GM19240 (cell line): ENCODE measurements around the gene ITPR1.

Experiments
- DNase-seq: peaks from one replicate; pipeline ENCODE4 v3.0.0; 2011; ENCODE audit warnings: low spot score; ENCODE audit not compliant: insufficient read length

ITPR1 gene

GRCh38 chr3:4823986-4824925 is 331.1 kb downstream of the ITPR1 start:
- no peak for DNase-seq

DNA sequence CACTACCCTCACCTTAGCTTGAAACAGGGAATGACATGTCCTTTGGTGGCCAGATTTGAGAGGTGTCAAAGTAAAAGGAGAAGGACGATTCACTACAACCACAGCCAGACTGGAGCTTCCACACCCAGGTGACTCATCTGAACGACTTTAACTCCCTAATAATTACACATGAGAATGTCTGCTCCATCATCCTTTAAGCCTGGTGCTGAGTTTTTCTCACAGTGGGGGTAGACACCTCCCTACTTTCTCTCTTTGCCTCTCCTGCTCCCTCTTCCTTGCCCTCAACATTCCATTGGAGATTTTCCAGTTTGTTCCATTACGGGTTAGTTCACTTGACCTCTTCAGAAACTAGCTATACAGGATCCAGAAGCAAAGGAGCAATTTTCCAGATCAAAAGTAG is 331.8 kb downstream of the ITPR1 start:
- DNase-seq = no peak

DNA sequence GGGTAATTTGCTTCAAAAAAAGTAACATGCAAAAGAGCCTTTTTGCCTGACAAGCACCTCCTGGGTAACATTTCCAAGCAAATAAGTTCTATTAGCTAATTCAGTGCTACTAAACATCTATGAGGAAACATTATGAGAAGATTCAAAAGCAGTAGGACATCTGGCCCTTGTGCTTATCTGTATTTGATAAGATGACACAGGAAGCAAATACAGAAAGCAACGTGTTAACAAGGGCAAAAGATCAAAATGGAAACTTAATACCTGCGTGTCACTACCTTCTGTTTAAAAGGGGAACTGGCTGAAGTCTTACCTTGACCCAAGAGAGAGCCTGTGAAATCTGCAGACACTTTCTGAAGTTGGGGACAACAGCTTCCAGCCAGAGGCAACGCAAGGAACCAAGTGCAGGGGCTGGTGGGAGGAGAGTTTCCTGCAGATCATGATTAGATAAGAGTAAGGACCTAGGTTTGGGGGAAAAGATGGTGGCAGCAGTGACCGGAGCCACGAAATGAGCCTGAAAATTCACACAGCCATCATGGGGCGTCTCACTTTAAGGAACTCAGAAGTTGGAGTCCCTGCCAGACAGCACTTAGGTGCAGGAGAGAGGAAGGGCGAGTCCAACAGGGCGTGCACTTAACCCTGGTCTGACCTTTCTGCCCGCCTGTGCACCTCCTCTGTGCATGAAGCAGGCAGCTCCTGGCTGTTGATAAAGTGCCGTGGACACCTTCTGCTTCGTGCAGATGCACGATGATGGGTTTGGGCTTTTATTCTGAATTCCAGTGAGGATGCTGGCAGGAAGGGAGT is 332.5 kb downstream of the ITPR1 start:
- DNase-seq = no peak

DNA sequence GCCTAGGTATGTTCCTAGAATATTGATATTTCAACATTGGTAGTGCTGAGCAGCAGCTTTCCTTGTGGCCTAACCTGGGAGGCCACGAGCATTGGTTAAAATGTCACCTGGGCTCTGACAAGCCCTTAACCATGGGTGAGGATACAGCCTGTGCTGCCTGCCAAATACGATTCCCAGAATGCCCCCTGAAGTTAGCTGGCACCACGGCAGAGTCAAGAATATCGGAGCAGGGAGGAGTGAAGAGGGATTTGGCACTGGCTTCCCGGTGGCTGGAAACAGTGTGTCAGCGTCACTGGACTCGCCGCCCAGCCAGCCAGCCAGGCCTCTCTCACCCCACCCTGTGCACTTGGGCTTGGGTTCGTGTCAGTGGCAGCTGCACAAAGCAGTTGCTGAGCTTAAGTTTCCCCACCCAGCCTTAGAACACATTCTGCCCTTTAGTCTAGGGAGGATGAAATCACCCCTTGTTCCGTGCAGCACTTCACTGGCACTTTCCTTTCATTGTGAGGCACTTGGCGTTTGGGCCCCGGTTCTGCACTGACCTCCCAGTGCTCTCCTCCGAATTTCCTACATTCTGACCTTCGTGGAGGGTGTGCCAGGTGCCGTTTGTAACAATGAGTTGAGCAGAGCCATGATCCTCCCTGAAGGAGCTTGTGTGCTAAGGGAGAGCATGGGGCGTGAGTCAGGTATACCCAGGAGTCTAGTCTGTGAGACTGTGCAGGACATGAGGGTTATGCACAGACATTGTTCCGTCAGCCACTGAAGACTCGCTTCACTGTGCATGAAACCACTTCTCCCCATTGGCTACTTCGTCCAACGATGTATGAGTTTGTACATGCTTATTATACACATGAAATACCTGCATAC is 333.3 kb downstream of the ITPR1 start:
- no peak for DNase-seq

DNA sequence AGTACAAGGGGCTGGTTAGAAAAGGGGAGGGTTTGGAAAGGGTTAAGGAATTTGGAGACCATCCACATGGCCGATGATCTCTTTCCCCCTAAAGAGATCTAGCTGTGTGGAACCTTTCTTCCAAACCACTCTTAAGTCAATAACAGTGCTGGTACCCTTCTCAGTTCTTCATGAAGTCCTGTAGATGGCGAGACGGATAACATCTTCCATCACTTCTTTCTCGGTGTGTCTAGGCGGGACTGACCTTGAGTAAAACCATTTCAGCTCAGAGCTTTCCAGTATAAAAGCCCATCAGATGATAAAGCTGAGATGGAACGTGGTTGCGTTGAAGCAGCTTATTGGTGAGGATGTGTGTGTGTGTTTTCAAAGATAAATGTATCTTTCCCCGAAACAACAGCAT is 334.6 kb downstream of the ITPR1 start:
- no peak for DNase-seq

- no peak for DNase-seq
Measured at GRCh38 chr3:4828279-4829030, 335.3 kb downstream of the ITPR1 start.

DNA sequence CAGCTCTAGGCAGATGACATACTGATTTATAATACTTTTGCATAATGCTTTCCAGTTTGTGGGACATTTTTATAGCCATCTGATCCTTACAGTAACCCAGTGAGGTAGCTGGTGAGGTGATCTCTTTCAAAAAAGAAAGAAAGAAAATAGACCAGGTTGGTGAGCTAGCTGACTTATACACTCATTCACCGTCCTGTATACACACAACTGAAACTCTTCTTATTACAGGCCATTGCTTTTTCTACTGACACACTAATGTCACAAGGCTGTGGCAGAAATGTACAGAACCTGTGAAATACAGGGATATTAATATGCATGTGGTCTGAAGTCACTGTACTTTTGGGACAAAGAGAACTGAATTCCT is 335.9 kb downstream of the ITPR1 start:
- DNase-seq = no peak

DNA sequence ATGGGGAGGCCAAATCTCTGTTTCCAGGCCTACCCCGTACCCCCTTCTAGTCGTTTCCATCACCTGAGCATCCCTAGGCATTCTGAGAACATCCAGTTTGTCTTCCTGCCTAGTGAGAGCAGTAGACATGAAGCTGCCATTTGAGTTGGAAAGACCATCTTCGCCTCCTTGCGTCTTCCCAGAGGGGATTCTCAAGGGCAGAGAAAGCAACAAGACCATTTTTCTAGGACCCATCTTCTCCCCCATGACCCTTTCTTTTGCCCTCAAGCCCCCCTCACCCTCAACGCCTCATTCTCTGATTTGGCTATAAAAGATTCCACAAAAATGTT is 337.4 kb downstream of the ITPR1 start:
- DNase-seq = no peak

- DNase-seq = no peak
Measured at GRCh38 chr3:4831580-4831950, 338.4 kb downstream of the ITPR1 start.

GRCh38 chr3:4833471-4833870 is 340.3 kb downstream of the ITPR1 start:
- no peak for DNase-seq

DNA sequence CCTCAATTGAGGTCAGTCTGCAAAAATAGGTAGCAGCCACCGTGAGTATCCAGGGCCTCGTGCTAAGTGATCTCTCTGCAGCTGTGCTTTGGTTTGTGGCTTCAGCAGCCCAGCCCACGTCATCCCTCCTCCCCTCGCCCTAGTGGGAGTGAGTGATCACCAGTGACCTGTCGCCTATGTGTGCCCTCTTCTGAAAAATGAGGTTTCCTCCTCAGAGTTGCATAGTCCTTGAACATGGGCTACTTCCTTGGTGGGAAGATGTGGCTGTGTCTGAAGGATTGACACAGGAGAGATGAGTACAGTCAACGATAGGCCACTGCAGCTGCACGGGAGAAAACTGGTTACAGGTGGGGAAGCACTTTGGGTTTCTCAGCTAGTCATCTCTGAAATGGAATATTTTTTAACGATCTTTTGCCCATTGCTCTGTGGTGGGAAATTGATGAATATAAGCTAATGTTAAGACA is 341.3 kb downstream of the ITPR1 start:
- no peak for DNase-seq

GRCh38 chr3:4835616-4836043 is 342.5 kb downstream of the ITPR1 start:
- no peak for DNase-seq

DNA sequence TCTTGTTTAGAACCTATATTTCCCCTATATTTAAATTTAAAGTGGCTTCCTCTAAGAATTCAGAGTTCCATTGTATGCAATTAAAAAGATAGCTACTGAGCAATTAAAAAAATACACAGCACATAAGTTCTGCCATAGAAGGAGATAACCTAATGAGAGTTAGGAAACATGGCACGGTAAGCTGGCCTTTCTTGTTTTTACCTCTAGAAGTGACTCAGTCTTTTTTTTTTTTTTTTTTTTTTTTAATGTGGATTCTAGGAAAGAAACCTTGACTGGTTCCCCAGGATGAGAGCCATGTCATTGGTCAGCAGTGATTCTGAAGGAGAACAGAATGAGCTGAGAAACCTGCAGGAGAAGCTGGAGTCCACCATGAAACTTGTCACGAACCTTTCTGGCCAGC is 343.4 kb downstream of the ITPR1 start:
- no peak for DNase-seq

DNA sequence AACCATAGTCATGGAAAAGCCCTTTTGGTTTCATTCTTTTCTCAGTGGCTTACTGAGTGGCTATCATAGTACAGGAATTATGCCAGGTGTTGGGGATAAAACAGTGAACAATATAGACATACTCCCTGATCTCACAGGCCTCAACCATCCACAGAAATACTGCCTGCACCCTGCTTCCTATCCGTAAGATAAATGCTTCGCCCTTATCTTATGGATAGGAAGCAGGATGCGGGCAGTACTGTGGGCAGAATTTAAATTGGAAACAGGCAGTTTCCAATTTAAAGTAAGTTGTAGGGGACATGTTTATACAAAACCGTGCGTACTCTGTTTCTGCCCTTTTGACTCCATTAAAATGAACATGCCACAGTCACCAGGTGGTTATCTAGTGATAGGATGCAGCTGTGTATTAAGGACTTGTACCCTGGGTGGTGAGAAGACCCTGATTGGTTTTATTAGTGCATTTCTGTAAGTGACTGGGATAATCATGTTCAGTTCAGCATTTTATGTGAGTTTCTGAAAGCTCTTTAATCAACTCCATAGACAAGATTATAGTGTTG is 344.3 kb downstream of the ITPR1 start:
- DNase-seq = no peak

GRCh38 chr3:4838621-4839022 is 345.5 kb downstream of the ITPR1 start:
- no peak for DNase-seq

- DNase-seq = no peak
Measured at GRCh38 chr3:4839278-4839677, 346.1 kb downstream of the ITPR1 start.

GRCh38 chr3:4841225-4841624 is 348.1 kb downstream of the ITPR1 start:
- no peak for DNase-seq

DNA sequence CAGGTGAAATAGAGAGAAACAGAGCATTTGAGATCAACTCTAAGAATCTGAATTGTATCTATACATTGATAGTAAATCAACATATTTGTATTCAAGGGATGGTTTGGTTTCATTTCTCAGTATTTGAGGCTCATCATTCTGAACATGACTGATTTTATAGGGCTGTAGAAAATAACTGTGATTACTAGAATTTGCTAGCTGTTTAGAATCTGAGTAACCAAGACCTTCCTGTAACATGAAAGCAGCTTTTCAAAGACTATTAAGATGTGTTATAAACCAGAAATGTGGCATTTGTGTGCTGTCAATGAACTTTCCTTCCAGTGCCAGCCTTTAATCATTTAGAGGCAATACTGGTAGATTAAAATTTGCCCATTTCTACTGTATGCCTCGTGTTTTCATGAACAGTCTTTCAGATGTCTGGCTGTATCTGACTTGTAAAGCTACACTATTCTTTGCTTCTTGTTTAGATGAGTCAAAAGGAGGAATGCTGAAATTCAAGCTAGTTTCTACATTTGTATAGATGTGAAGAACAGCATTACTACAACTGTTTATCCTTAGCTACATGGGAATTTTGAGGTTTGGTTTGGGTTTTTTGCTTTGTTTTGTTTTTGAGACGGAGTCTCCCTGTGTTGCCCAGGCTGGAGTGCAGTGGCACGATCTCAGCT is 348.8 kb downstream of the ITPR1 start:
- DNase-seq = no peak

DNA sequence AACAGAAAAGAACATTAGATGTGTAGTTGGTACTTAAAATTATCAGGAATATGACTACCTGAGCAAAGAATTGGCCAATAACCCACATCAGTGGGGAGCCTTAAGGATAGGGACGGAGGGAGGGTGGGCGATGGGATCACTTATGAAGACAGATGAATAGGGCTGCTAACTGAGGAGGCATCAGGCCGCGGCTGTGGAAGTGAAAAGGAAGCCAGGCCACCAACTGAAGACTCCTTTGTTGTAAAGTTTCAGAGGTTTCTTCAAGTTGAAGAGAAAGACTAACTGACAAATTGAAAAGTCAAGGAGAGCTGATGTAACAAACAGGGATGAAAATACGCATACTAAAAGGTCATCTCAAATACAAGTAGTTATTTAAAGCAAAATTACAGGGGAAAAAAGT is 350.5 kb downstream of the ITPR1 start:
- DNase-seq = no peak

DNA sequence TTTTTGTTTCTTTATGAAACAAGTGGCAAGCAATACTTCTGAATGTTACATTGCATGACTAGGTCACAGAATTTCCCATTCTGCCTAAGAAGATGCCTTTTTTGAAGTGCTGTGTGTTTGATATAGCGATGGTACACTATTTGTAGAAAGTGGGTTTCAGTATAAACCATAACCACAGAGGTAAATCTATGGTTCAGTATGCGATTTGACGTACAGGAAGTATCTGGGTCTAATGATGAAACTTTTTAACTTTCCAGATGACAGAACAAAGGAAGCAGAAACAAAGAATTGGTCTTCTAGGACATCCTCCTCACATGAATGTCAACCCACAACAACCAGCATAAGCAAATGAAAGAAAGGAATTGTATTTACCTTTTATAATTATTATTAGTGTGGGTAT is 352.7 kb downstream of the ITPR1 start:
- no peak for DNase-seq
